ENCODE results near the gene F10.
"Not testable (repeated sequence)": the region's sequence is repeated elsewhere in the genome, so short reads cannot be mapped to it uniquely, and the experiment has no call there.

Gene F10

GRCh38 chr13:113086991-113087922 lies 35.3 kb upstream of the F10 start:
- no peak for DNase-seq

DNA sequence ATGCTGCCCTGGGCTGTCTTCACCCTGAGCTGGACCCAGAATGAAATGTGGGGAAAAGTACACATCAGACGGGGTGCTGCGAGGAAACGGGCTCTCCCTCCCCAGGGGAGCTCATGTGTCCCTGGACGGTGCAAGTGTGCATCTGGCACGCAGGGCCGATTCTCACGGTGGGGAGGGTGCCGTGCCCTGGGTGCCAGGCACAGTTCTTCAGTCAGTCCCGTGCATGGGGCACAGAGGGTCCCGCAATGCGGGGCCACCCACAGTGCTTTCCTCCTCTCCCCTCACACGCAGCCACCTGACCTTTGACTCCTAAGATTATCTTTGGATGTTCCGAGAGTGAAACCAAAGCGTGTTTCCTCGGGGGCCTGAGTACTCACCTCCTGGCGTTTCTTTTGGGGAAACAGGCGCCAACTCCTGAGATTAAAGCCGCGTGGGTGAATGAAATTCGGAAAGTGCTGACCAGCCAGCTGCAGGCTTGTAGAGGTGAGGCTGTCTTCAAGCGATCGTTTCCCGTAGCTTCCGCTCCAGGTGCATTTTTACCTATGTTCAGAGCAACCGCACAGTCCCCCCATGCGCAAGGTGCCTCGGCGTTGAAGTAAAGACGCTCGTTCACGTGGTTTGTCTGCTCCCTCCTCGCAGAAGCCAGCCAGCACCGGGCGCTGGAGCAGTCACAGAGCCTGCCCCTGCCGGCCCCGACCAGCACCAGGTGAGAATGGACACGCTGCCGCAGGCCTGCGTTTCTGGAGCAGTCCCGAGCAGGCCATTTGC lies 34.5 kb upstream of the F10 start:
- DNase-seq, result no peak

- DNase-seq, result no peak
Measured at GRCh38 chr13:113088691-113089020, 33.9 kb upstream of the F10 start.

DNA sequence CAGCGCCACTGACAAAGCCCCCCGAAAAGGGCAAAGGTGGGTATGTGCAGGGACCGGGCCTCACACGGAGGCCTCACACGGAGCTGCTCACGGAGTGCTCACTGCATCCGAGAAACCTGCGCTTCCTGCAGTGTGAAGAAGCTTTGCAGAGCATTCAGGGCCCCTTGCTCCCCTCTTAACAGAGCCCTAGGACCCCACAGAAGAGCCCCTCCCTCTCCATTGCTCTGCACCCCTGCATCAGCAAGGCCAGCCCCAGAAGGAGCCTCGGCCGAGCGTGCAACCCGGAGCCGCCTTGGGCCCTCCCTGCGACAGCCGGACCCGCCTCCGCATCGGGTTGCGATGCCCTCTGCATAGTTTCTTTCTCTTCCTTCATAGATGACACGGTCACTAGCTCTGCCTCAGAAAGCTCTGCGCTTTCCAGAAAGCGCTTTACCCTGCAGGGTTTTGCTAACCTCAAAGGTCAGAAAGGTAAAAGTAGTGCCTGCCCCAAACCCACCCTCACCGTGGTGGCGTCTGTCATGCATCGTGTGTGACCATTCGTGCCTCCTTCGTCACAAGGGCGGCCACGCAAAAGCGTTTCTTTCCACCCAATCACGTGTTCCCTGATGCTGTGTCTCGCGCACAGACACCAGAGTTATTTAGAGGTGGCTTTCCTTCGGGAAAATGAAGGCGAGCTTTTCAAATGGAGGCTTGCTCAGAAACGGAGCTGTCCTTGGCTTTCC lies 32.7 kb upstream of the F10 start:
- no peak for DNase-seq

GRCh38 chr13:113090415-113090770 lies 32.2 kb upstream of the F10 start:
- no peak for DNase-seq

DNA sequence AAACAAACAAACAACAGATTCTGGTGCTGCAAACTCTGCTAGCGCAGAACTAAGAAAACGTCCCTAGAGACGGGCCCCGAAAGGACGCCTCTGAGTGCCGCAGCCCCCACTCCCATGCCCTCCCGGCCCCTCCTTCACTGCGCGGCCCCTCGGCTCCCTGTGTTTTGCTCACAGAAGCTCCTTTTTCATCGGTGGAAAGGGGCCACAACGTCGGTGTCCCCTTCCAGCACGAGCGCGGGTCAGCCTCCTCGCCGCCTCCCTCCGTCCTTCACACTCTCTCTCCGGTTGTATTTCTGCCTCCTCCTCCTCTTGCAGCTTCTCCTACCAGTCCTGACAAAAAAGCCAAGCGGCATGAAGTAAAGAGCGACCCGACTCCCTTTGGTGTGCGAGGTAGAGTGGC lies 31.8 kb upstream of the F10 start:
- no peak for DNase-seq

DNA sequence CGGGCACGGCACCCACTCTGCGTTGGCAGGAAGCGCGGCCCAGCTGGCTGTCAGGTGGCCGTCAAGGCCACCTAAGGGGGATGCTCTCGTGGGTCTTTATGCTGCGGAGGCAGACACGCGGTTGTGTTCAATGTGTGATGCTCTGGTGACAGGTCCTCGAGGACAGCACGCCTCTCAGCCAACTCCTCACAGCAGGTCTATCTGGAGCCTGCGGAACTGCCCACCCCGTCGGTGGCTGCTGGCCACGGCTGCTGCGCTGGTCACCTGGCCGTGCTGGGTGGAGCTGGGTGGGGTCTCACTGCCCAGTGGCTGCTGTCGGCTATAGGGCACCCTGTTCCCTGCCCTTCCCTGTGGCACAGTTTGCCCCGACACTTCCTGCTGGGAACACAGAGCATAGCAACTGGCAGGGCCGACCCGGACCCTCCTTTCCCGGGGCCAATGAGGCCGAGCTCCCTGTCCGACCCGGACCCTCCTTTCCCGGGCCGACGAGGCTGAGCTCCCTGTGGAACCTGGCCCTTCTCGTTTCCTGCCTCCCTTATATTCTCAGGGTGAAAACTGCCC lies 31.3 kb upstream of the F10 start:
- no peak for DNase-seq

GRCh38 chr13:113091891-113092775 lies 30.5 kb upstream of the F10 start:
- DNase-seq, result no peak

- DNase-seq, result no peak
Measured at GRCh38 chr13:113092776-113093579, 29.6 kb upstream of the F10 start.

GRCh38 chr13:113093580-113094409 lies 28.8 kb upstream of the F10 start:
- DNase-seq, result no peak

DNA sequence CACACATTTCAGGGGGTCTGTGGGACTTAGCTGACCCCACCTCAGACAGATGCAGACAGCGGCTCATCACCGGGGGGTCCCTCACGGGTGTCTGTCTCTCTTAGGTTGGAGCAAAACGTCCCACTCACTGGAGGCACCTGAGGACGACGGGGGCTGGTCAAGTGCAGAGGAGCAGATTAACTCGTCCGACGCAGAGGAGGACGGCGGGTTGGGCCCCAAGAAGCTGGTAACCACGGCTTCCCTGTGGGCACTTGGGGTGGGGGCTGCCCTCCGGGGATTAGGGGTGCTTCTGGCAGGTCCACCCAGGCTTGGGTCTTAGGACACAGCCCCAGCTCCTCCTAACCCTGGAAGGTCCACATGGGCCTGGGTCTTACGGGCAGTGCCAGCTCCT lies 28.2 kb upstream of the F10 start:
- DNase-seq, result no peak

- DNase-seq, result no peak
Measured at GRCh38 chr13:113095146-113096051, 27.2 kb upstream of the F10 start.

- no peak for DNase-seq
Measured at GRCh38 chr13:113096052-113096744, 26.4 kb upstream of the F10 start.

DNA sequence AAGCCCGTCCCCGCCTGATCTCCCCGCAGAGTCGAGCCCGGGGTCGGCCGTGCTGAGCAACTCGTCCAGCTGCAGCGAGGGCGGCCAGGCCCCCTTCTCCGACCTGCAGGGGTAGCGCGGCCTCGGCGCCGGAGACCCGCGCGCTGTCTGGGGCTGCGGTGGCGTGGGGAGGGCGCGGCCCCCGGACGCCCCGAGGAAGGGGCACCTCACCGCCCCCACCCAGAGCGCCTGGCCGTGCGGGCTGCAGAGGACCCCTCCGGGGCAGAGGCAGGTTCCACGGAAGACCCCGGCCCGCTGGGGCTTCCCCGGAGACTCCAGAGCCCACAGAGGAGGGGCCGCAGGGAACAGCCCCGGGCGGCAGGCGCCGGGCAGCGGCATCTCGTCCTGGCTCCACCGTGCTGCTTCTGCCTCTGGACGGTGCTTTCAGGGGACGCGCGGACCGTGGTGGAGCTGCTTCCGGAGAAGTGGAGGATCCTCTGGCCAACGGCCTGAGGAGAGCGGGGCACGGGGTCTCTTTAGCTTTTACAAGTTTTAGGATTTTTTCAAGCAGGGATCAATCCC lies 25.8 kb upstream of the F10 start:
- no peak for DNase-seq

- no peak for DNase-seq
Measured at GRCh38 chr13:113097651-113098050, 24.9 kb upstream of the F10 start.

- no peak for DNase-seq
Measured at GRCh38 chr13:113098162-113098732, 24.4 kb upstream of the F10 start.

DNA sequence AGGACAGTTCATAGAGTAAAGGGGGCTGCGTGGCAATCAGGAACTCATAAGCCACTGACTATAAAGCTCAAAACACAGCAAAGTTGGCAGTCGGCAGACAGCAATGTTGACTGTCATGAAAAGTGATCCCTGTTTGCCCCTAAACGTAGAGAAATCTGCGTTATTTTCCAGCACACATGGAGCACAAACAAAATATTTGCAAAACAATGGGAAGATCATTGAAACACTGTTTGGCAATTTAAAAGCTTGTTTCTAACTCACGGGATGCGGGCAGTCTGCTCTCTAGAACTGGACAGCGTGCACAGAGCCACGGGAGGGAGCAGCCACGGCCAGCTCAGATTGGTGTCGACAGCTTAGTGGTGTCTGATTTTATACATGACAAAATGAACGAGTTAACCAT lies 23.5 kb upstream of the F10 start:
- DNase-seq, result no peak

DNA sequence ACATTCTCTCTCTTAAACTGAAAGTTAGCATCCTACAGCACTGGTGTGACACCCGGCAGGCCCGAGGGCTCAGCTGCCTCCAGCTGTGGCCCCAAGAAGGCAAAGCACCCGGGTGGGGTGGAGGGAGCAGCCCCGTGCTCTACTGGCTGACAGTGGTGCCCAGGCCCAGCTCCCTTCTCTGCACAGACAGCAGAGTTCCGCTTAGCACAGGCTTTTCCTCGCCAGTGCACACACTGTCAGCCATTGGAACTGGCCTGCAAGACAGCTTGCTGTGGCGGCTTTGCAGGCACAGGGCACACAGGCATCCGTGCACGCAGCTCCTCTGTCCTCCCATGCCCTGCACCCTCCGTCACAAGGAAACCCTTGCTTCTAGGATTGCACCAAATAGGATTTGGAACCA lies 20.3 kb upstream of the F10 start:
- not testable (repeated sequence) for DNase-seq

All from NCI-H1436 (cell line).